CD4-positive, alpha-beta T cell treated with Interleukin-1 beta for 1 hour (primary cell): Measurements from ENCODE around the gene GPX3.

Experiments
- DNase-seq, 2 donors: peaks; one replicate each; pipeline ENCODE4 v3.0.0-alpha.2; 2020 to 2022

Gene GPX3

GRCh38 chr5:151034422-151035379 lies 14.3 kb downstream of the GPX3 start:
- no peak for DNase-seq

GRCh38 chr5:151036556-151036955 lies 16.2 kb downstream of the GPX3 start:
- DNase-seq, result no peak

- no peak for DNase-seq
Measured at GRCh38 chr5:151037561-151038411, 17.4 kb downstream of the GPX3 start.

GRCh38 chr5:151038412-151038745 lies 18.0 kb downstream of the GPX3 start:
- DNase-seq, result no peak

GRCh38 chr5:151038801-151039238 lies 18.4 kb downstream of the GPX3 start:
- DNase-seq, result no peak

- DNase-seq, result no peak
Measured at GRCh38 chr5:151039665-151040064, 19.3 kb downstream of the GPX3 start.

- no peak for DNase-seq
Measured at GRCh38 chr5:151040211-151040747, 19.9 kb downstream of the GPX3 start.

- no peak for DNase-seq
Measured at GRCh38 chr5:151041577-151042268, 21.3 kb downstream of the GPX3 start.

GRCh38 chr5:151042453-151043093 lies 22.2 kb downstream of the GPX3 start:
- no peak for DNase-seq

- peak; percentile 25 to 36 for DNase-seq
Measured at GRCh38 chr5:151047814-151048425, 27.5 kb downstream of the GPX3 start.

GRCh38 chr5:151048526-151048925 lies 28.1 kb downstream of the GPX3 start:
- DNase-seq, result no peak

- DNase-seq, result peak; percentile 73 to 78
Measured at GRCh38 chr5:151051066-151051930, 30.9 kb downstream of the GPX3 start.

GRCh38 chr5:151051931-151052608 lies 31.7 kb downstream of the GPX3 start:
- DNase-seq, result no peak

- no peak for DNase-seq
Measured at GRCh38 chr5:151052836-151053235, 32.4 kb downstream of the GPX3 start.

GRCh38 chr5:151053796-151054462 lies 33.5 kb downstream of the GPX3 start:
- no peak for DNase-seq

GRCh38 chr5:151054709-151055108 lies 34.3 kb downstream of the GPX3 start:
- no peak for DNase-seq

- no peak for DNase-seq
Measured at GRCh38 chr5:151055336-151055735, 34.9 kb downstream of the GPX3 start.

GRCh38 chr5:151056379-151057325 lies 36.3 kb downstream of the GPX3 start:
- DNase-seq, result peak in 1 of 2 donors; percentile 70
